IgD-negative memory B cell (primary cell): Measurements from ENCODE around the gene CCSER2. TPM values are rescaled to one million over a fixed set of nuclear protein-coding genes. Genes with fewer than 3 reads are reported as not detected.
A peak's percentile ranks its signal among the peaks of the same experiment; 100 is the strongest.

Experiments used
- H3K27ac Mint-ChIP-seq, 3 donors: one replicate each; pipeline ENCODE4 v1.8.0; 2020 to 2022; ENCODE audit warnings: mild to moderate bottlenecking in 3 of 3, mixed read lengths in 3 of 3, moderate library complexity in 1 of 3
- H3K27me3 Mint-ChIP-seq: one replicate; pipeline ENCODE4 v1.8.0; 2021; ENCODE audit warnings: mixed read lengths
- H3K36me3 Mint-ChIP-seq: one replicate; pipeline ENCODE4 v1.8.0; 2020; ENCODE audit warnings: mild to moderate bottlenecking, mixed read lengths
- H3K4me1 Mint-ChIP-seq, 3 donors: one replicate each; pipeline ENCODE4 v1.8.0; 2020 to 2022; ENCODE audit warnings: mixed read lengths in 3 of 3, mild to moderate bottlenecking in 1 of 3
- H3K4me3 Mint-ChIP-seq, 4 donors: one replicate each; pipeline ENCODE4 v1.8.0; 2020 to 2022; ENCODE audit warnings: mild to moderate bottlenecking in 4 of 4, mixed read lengths in 4 of 4, moderate library complexity in 3 of 4
- H3K9me3 Mint-ChIP-seq, 3 donors: one replicate each; pipeline ENCODE4 v1.8.0; 2020 to 2021; ENCODE audit warnings: mixed read lengths in 3 of 3, mild to moderate bottlenecking in 1 of 3
- polyA plus RNA-seq: library from polyadenylated mRNA; unstranded; fragments of 300-500 nt; fragmentation: Illumina TruSeq; gene quantifications from one replicate; pipeline ENCODE4 v1.2.3, GENCODE V29; 2021

Gene CCSER2
- polyA plus RNA-seq, 1 donor from 2014 or later: 41.3 TPM

- Mint-ChIP-seq H3K36me3 (peaks cover 5% of the 10 kb centered on the region), H3K9me3 (no peaks in the 10 kb centered on the region), H3K4me3 (no peak overlapping the region), H3K27ac (no peak overlapping the region), H3K4me1 (peaks cover 9 to 20% (median 16%) of the 10 kb centered on the region in 3 donors), H3K27me3 (no peaks in the 10 kb centered on the region)
Observed at GRCh38 chr10:84348860-84349259, 20.5 kb downstream of the CCSER2 start.

- Mint-ChIP-seq H3K4me1 (peaks cover 12 to 20% (median 20%) of the 10 kb centered on the region in 3 donors), H3K27ac (no peak overlapping the region), H3K4me3 (no peak overlapping the region), H3K27me3 (no peaks in the 10 kb centered on the region), H3K36me3 (peaks cover 3% of the 10 kb centered on the region), H3K9me3 (no peaks in the 10 kb centered on the region)
Observed at GRCh38 chr10:84352251-84352842, 24.0 kb downstream of the CCSER2 start.

- Mint-ChIP-seq H3K36me3 (peaks cover 3% of the 10 kb centered on the region), H3K9me3 (no peaks in the 10 kb centered on the region), H3K27me3 (no peaks in the 10 kb centered on the region), H3K27ac (no peak overlapping the region), H3K4me1 (peaks cover 19 to 28% (median 25%) of the 10 kb centered on the region in 3 donors), H3K4me3 (peak overlapping the region in 1 of 4 donors; percentile 78)
Observed at GRCh38 chr10:84353052-84353803, 24.8 kb downstream of the CCSER2 start.

- H3K27ac Mint-ChIP-seq: no peak overlapping the region
- no peak overlapping the region for H3K4me3 Mint-ChIP-seq
- no peaks in the 10 kb centered on the region for H3K9me3 Mint-ChIP-seq
- peaks cover 19 to 37% (median 28%) of the 10 kb centered on the region in 3 donors for H3K4me1 Mint-ChIP-seq
- H3K36me3 Mint-ChIP-seq: no peaks in the 10 kb centered on the region
- no peaks in the 10 kb centered on the region for H3K27me3 Mint-ChIP-seq
Observed at GRCh38 chr10:84354623-84355022, 26.2 kb downstream of the CCSER2 start.

DNA sequence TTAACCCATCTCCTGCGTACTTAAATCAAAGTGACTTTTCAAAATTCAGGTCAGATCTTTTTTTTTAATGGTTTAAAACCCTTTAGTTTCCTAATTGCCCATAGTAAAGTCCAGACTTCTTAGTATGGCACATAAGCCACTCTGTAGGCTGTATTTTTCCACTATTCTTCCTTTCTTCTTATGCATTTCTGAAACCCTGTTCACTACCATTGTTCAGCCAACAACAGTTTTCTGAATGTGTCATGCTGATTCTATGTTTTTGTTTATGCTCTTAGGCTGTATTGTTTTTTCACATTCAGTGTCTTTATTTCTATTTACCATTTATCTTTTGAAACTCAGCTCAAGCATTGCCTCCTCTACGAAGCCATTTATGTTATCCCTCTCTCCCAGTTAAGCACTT, 26.7 kb downstream of the CCSER2 start:
- Mint-ChIP-seq H3K27ac (no peak overlapping the region), H3K27me3 (no peaks in the 10 kb centered on the region), H3K9me3 (no peaks in the 10 kb centered on the region), H3K36me3 (peaks cover 1% of the 10 kb centered on the region), H3K4me3 (no peak overlapping the region), H3K4me1 (peaks cover 20 to 37% (median 30%) of the 10 kb centered on the region in 3 donors)

DNA sequence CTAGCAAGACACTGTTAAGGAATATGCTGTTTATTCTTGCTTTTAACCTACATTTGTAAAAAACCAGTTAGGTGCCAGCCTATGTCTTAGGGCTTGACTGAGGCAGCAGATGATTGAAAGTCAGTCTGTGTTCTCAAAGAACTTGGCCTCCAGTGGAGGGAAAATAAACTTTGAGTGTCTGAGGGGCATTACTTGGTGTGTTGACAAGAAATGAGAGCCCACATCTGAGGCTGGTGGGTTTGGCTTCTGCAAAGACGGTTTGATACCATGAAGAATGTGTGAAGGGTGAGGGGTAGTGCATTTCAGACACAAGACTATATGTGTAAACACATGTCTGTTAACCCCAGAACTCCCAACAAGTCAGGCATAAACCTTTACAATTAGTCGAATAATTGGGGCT, 28.5 kb downstream of the CCSER2 start:
- no peaks in the 10 kb centered on the region for H3K27me3 Mint-ChIP-seq
- no peak overlapping the region for H3K4me3 Mint-ChIP-seq
- H3K27ac Mint-ChIP-seq: no peak overlapping the region
- H3K9me3 Mint-ChIP-seq: no peaks in the 10 kb centered on the region
- peaks cover 2% of the 10 kb centered on the region for H3K36me3 Mint-ChIP-seq
- H3K4me1 Mint-ChIP-seq: peaks cover 26 to 45% (median 42%) of the 10 kb centered on the region in 3 donors

DNA sequence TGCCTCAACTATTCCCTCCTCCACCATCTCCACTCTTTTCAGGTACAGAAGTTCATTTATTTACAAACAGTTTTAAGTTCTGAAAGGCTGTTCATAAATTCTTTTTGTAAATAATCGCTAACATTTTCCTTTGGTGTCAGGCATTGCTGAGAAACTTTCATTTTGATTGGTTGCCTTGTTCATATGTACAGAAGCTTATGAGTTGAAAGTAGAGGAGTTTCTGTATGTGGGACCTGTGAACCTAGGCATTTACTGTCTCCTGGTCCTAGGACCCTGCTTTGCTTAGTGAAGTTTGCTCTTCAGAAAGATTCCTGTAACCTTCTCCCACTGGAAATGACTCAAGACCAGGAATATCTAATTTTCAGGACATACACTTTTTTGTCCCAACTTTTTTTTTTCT, 30.4 kb downstream of the CCSER2 start:
- Mint-ChIP-seq H3K27ac (no peak overlapping the region), H3K4me3 (no peak overlapping the region)

GRCh38 chr10:84360637-84361365, 32.4 kb downstream of the CCSER2 start:
- H3K27me3 Mint-ChIP-seq: no peaks in the 10 kb centered on the region
- H3K36me3 Mint-ChIP-seq: peaks cover 4% of the 10 kb centered on the region
- H3K4me3 Mint-ChIP-seq: no peak overlapping the region
- H3K27ac Mint-ChIP-seq: no peak overlapping the region
- H3K4me1 Mint-ChIP-seq: peaks cover 23 to 46% (median 35%) of the 10 kb centered on the region in 3 donors
- H3K9me3 Mint-ChIP-seq: no peaks in the 10 kb centered on the region

More for the DNA sequence above, 30.4 kb downstream of the CCSER2 start:
- no peaks in the 10 kb centered on the region for H3K9me3 Mint-ChIP-seq
- peaks cover 2% of the 10 kb centered on the region for H3K36me3 Mint-ChIP-seq
- peaks cover 27 to 55% (median 42%) of the 10 kb centered on the region in 3 donors for H3K4me1 Mint-ChIP-seq
- H3K27me3 Mint-ChIP-seq: no peaks in the 10 kb centered on the region

GRCh38 chr10:84365335-84365881, 37.0 kb downstream of the CCSER2 start:
- peaks cover 16 to 25% (median 25%) of the 10 kb centered on the region in 3 donors for H3K4me1 Mint-ChIP-seq
- no peaks in the 10 kb centered on the region for H3K27me3 Mint-ChIP-seq
- peaks cover 2% of the 10 kb centered on the region for H3K36me3 Mint-ChIP-seq
- H3K9me3 Mint-ChIP-seq: peaks cover 0 to 4% (median 0%) of the 10 kb centered on the region in 3 donors
- no peak overlapping the region for H3K27ac Mint-ChIP-seq
- H3K4me3 Mint-ChIP-seq: no peak overlapping the region

GRCh38 chr10:84366041-84366440, 37.7 kb downstream of the CCSER2 start:
- Mint-ChIP-seq H3K4me1 (peaks cover 12 to 19% (median 18%) of the 10 kb centered on the region in 3 donors), H3K27me3 (no peaks in the 10 kb centered on the region), H3K9me3 (peaks cover 0 to 4% (median 0%) of the 10 kb centered on the region in 3 donors), H3K27ac (no peak overlapping the region), H3K36me3 (peaks cover 2% of the 10 kb centered on the region), H3K4me3 (no peak overlapping the region)

DNA sequence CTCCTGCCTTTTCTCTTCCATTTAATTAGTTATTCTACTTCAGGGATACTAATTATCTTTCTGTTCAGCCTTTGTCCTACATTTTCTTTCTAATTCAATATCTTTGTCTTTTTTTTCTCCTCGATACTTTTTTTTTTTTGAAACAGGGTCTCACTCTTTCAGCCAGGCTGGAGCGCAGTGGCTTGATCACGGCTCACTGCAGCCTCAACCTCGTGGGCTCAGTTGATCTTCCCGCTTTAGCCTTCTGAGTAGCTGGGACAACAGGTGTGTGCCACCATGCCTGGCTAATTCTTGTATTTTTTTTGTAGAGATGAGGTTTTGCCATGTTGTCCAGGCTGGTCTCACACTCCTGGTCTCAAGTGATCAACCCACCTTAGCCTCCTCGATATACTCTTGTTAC, 38.9 kb downstream of the CCSER2 start:
- H3K4me1 Mint-ChIP-seq: peaks cover 8 to 14% (median 10%) of the 10 kb centered on the region in 3 donors
- H3K9me3 Mint-ChIP-seq: peaks cover 0 to 4% (median 0%) of the 10 kb centered on the region in 3 donors
- H3K36me3 Mint-ChIP-seq: peaks cover 2% of the 10 kb centered on the region
- no peaks in the 10 kb centered on the region for H3K27me3 Mint-ChIP-seq
- H3K27ac Mint-ChIP-seq: peak overlapping the region in 1 of 3 donors; percentile 6
- H3K4me3 Mint-ChIP-seq: no peak overlapping the region

DNA sequence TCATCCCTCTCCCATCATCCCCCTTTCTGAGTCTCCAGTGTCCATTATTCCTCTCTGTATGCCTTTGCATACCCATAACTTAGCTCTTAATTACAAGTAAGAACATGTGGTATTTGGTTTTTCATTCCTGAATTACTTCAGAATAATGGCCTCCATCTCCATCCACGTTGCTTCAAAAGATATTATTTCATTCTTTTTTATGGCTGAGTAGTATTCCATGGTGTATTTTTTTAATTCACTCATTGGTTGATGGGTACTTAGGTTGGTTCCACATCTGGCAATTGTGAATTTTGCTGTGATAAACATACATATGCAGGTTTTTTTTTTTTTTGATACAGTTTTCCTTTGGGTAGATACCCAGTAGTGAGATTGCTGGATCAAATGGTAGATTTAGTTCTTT, 40.4 kb downstream of the CCSER2 start:
- Mint-ChIP-seq H3K4me3 (no peak overlapping the region), H3K36me3 (peaks cover 2% of the 10 kb centered on the region), H3K4me1 (peaks cover 5 to 7% (median 6%) of the 10 kb centered on the region in 3 donors), H3K27ac (no peak overlapping the region), H3K27me3 (no peaks in the 10 kb centered on the region), H3K9me3 (peaks cover 0 to 4% (median 0%) of the 10 kb centered on the region in 3 donors)

DNA sequence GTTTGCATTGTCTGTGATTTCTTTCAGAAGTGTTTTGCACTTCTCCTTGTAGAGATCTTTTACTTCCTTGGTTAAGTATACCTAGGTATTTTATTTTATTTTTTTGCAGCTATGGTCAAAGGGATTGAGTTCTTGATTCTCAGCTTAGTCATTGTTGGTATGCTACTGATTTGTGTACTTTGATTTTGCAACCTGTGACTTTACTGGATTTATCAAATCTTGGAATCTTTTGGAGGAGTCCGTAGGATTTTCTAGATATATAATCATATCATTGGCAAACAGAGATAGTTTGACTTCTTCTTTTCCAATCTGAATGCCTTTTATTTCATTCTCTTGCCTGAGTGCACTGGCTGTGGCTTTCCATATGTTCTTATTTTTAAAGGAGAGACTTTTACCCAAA, 41.9 kb downstream of the CCSER2 start:
- peaks cover 0 to 4% (median 0%) of the 10 kb centered on the region in 3 donors for H3K9me3 Mint-ChIP-seq
- no peak overlapping the region for H3K27ac Mint-ChIP-seq
- H3K4me3 Mint-ChIP-seq: no peak overlapping the region
- H3K36me3 Mint-ChIP-seq: peaks cover 2% of the 10 kb centered on the region
- no peaks in the 10 kb centered on the region for H3K27me3 Mint-ChIP-seq
- H3K4me1 Mint-ChIP-seq: peaks cover 8 to 12% (median 9%) of the 10 kb centered on the region in 3 donors

- Mint-ChIP-seq H3K4me1 (peaks cover 4 to 13% (median 12%) of the 10 kb centered on the region in 3 donors), H3K4me3 (no peak overlapping the region), H3K36me3 (peaks cover 2% of the 10 kb centered on the region), H3K9me3 (peaks cover 0 to 4% (median 0%) of the 10 kb centered on the region in 3 donors), H3K27ac (no peak overlapping the region), H3K27me3 (no peaks in the 10 kb centered on the region)
Observed at GRCh38 chr10:84371944-84372343, 43.6 kb downstream of the CCSER2 start.

GRCh38 chr10:84373000-84373399, 44.6 kb downstream of the CCSER2 start:
- Mint-ChIP-seq H3K4me3 (no peak overlapping the region), H3K4me1 (peaks cover 4 to 13% (median 6%) of the 10 kb centered on the region in 3 donors), H3K27ac (peak overlapping the region in 1 of 3 donors; percentile 36), H3K27me3 (no peaks in the 10 kb centered on the region), H3K9me3 (peaks cover 0 to 4% (median 0%) of the 10 kb centered on the region in 3 donors), H3K36me3 (peaks cover 2% of the 10 kb centered on the region)
